D721Med (cell line): ENCODE results near the gene ADAMTS9.

Experiments
- DNase-seq: peaks from one replicate; pipeline ENCODE4 v3.0.0; 2011; ENCODE audit warnings: low spot score; ENCODE audit not compliant: insufficient read length
- FAIRE-seq: peaks from 2 replicates; lab custom pipeline; 2011; peaks lifted over from hg19 to GRCh38; lab: Jason Lieb, UNC
- CTCF ChIP-seq: IDR thresholded peaks from 2 replicates; pipeline ENCODE4 v1.5.1; 2012; ENCODE audit warnings: mild to moderate bottlenecking, control low read depth; ENCODE audit not compliant: insufficient read depth; ENCODE audit errors: missing control alignments

ADAMTS9 gene

GRCh38 chr3:64599651-64600050 lies 88.1 kb downstream of the ADAMTS9 start:
- DNase-seq (no peak), FAIRE-seq (no peak)
- no peak for TF ChIP-seq CTCF

GRCh38 chr3:64595253-64595694 lies 92.5 kb downstream of the ADAMTS9 start:
- DNase-seq (no peak), FAIRE-seq (no peak)
- no peak for TF ChIP-seq CTCF

GRCh38 chr3:64594134-64594533 lies 93.7 kb downstream of the ADAMTS9 start:
- no peak for TF ChIP-seq CTCF
- FAIRE-seq = no peak
- DNase-seq = no peak

GRCh38 chr3:64593350-64593749 lies 94.5 kb downstream of the ADAMTS9 start:
- FAIRE-seq = no peak
- DNase-seq = no peak

GRCh38 chr3:64591615-64592014 lies 96.2 kb downstream of the ADAMTS9 start:
- no peak for FAIRE-seq
- no peak for DNase-seq
- TF ChIP-seq CTCF = no peak

More at GRCh38 chr3:64593350-64593749, 94.5 kb downstream of the ADAMTS9 start:
- no peak for TF ChIP-seq CTCF

- FAIRE-seq = no peak
- TF ChIP-seq CTCF = no peak
- DNase-seq = no peak
Observed at GRCh38 chr3:64588380-64588779, 99.4 kb downstream of the ADAMTS9 start.

GRCh38 chr3:64586952-64587351 lies 100.8 kb downstream of the ADAMTS9 start:
- no peak for FAIRE-seq
- no peak for DNase-seq
- TF ChIP-seq CTCF = no peak
